ENCODE data around the gene GPC2.
"Not testable (repeated sequence)": the region's sequence is repeated elsewhere in the genome, so short reads cannot be mapped to it uniquely, and the experiment has no call there.

GPC2 gene

GRCh38 chr7:100219271-100219737 is 42.1 kb upstream of the GPC2 start:
- DNase-seq (ENCODE audit: low spot score), result no peak
- in situ Hi-C loops (cut with MboI; ENCODE audit: low sequenced_read_pairs, unreplicated experiment), result no loop called here
- TF ChIP-seq, protein P1, sequence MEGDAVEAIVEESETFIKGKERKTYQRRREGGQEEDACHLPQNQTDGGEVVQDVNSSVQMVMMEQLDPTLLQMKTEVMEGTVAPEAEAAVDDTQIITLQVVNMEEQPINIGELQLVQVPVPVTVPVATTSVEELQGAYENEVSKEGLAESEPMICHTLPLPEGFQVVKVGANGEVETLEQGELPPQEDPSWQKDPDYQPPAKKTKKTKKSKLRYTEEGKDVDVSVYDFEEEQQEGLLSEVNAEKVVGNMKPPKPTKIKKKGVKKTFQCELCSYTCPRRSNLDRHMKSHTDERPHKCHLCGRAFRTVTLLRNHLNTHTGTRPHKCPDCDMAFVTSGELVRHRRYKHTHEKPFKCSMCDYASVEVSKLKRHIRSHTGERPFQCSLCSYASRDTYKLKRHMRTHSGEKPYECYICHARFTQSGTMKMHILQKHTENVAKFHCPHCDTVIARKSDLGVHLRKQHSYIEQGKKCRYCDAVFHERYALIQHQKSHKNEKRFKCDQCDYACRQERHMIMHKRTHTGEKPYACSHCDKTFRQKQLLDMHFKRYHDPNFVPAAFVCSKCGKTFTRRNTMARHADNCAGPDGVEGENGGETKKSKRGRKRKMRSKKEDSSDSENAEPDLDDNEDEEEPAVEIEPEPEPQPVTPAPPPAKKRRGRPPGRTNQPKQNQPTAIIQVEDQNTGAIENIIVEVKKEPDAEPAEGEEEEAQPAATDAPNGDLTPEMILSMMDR (IDR thresholded peaks at IDR 0.05; ENCODE audit: borderline replicate concordance, control extremely low read depth, extremely low read depth, insufficient read depth, missing control alignments), result no peak

- DNase-seq (ENCODE audit: low spot score); in situ Hi-C loops (cut with MboI; ENCODE audit: low sequenced_read_pairs, unreplicated experiment): not testable (repeated sequence)
- TF ChIP-seq, protein P1 (IDR thresholded peaks at IDR 0.05; ENCODE audit: borderline replicate concordance, control extremely low read depth, extremely low read depth, insufficient read depth, missing control alignments), result peak; percentile 53
These were observed 40.8 kb upstream of the GPC2 start for GRCh38 chr7:100217934-100218333.

DNA sequence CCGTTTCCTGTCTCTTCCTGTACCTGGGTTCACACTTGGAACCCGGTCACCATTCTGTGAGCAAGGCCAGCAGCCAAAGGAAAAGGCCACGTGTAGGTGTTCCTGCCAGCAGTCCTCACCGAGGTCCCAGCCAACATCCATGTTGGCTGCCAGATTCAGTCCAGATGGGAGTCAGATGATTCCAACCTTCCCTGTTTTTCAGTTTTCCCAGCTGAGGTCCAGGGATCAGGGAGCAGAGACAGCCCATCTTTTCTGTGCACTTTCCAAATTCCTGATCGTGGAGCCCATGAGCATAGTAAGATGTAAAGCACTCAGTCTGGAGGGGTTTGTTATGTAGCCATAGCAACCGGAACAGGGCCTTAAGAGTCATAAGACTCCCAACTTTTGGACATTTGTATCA is 38.7 kb upstream of the GPC2 start:
- no peak for DNase-seq (ENCODE audit: low spot score)
- in situ Hi-C loops (cut with MboI; ENCODE audit: low sequenced_read_pairs, unreplicated experiment), result no loop called here
- TF ChIP-seq, protein P1 (IDR thresholded peaks at IDR 0.05; ENCODE audit: borderline replicate concordance, control extremely low read depth, extremely low read depth, insufficient read depth, missing control alignments), result no peak

- in situ Hi-C loops (cut with MboI; ENCODE audit: low sequenced_read_pairs, unreplicated experiment); DNase-seq (ENCODE audit: low spot score): not testable (repeated sequence)
These were observed 37.2 kb upstream of the GPC2 start for GRCh38 chr7:100214356-100214755.

DNA sequence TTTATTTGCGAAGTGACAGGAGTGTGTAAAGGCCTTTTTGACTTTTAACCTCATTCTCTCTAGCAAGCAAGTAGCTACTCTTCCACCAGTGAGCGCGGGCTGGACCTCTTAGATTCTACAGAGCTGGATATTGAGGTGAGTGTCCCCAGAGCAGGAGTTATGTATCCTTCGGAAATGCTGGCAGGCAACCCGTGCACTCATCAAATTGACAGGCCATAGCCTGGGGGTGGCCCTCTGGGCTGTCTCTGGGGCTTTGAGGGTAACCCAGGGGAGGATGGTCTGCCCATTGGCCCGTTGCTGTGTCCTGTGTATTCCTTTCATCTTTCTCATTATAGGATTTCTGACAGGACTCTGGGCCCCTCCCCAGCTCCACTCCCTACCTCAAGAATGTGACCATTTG is 36.5 kb upstream of the GPC2 start:
- no peak for DNase-seq (ENCODE audit: low spot score)

GRCh38 chr7:100212631-100213286 is 35.6 kb upstream of the GPC2 start:
- DNase-seq (ENCODE audit: low spot score), result no peak
- in situ Hi-C loops (cut with MboI; ENCODE audit: low sequenced_read_pairs, unreplicated experiment), result no loop called here
- TF ChIP-seq, protein P1 (IDR thresholded peaks at IDR 0.05; ENCODE audit: borderline replicate concordance, control extremely low read depth, extremely low read depth, insufficient read depth, missing control alignments), result no peak

More for the DNA sequence above, 36.5 kb upstream of the GPC2 start:
- TF ChIP-seq, protein P1 (IDR thresholded peaks at IDR 0.05; ENCODE audit: borderline replicate concordance, control extremely low read depth, extremely low read depth, insufficient read depth, missing control alignments), result no peak
- in situ Hi-C loops (cut with MboI; ENCODE audit: low sequenced_read_pairs, unreplicated experiment), result no loop called here

DNA sequence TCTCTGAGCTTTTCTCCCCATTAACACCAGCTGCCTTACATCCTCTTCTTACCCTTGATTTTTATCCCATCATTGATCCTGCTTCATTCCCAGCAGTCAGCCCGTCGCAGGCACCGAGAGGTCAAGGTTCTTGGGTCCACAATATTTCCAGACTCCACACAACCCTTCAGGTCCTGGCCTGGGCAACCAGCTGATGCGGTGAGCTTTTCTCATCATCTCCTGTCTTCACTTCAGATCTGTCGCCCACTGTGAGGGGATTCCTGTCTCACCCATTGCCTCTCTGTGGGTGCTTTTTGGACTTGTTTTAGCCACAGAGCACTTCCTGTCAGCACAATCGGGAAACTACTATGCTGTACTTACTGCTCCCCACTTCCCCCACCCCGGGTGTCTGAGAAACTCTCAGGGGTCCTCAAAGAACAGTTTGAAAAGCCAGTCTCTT is 34.2 kb upstream of the GPC2 start:
- peak; percentile 49 for DNase-seq (ENCODE audit: low spot score)
- TF ChIP-seq, protein P1 (IDR thresholded peaks at IDR 0.05; ENCODE audit: borderline replicate concordance, control extremely low read depth, extremely low read depth, insufficient read depth, missing control alignments), result no peak
- in situ Hi-C loops (cut with MboI; ENCODE audit: low sequenced_read_pairs, unreplicated experiment), result no loop called here
